DMS 273 treated with DMSO at 0.1 percent for 48 hours (cell line): ENCODE data around the gene FAXDC2.
"Not testable (repeated sequence)": the region's sequence is repeated elsewhere in the genome, so short reads cannot be mapped to it uniquely, and the experiment has no call there.

ENCODE experiments used
- DNase-seq: peaks from one replicate; lab custom pipeline; 2025; lab: John Stamatoyannopoulos, UW

Gene FAXDC2

DNA sequence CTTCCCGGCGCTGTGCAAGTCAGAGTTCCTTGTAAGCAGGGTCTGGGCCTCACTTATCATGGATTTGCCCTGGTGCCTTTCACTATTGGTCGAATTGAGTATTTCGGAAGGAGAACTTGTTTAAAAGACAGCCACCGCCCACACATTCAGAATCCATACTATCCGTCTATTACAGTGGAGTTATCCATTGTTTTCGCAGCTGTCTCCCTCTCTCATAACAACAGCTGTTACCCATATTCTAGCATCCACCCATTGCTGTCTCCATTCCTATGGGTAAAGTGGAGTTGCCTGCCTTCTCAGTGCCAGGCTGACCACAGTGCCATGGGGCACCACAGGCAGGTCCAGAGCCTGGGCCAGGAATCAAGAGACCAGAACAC lies 20.2 kb downstream of the FAXDC2 start:
- no peak for DNase-seq

DNA sequence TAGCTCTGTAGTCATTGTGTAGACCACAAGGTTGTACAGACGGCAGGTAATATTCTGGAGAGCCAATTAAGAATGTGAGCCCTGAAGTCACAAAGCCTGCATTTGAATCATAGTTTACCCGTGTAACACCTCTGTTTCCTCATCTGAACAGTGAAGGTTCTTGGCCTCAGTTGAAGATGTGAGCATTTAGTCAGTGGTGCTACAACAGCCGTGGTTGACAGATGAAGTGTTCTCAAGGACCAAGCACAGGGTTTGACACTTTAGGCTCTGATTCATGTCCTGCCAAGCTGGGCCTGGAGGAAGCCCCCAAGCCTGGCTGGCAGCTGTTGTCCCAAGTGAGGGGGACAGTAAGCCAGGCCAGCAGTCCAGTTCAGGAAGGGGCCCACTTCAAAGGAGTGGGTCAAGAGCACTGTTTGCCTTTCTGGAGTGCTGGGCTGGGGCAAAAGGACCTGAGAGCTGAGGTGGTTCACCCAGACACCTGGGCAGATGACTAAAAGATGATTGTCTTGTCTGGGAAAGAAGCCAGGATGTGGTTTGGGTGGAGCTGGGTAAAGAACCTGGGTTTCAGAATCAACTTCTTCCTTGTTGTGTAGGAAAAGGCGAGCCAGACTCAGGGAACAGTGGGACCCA lies 20.7 kb downstream of the FAXDC2 start:
- no peak for DNase-seq

DNA sequence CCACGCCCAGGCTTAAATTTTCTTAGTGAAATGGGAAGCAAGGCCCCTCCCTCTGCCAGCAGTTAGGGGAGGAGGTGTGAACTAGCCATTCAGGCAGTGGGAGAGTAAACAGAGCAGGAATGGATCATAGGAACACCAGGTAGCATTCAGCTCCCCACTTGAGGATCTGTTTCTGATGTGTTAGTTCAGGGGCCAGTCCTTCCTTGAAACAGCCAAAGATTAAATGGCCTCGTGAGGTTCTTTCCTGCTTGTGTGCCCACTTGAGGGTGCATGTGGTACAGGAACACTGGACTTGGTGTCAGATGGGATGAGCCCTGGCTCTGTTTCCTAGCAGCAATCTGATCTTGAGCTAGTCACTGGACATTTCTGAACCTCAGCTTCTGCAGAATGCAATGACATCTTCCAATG lies 21.2 kb downstream of the FAXDC2 start:
- no peak for DNase-seq

DNA sequence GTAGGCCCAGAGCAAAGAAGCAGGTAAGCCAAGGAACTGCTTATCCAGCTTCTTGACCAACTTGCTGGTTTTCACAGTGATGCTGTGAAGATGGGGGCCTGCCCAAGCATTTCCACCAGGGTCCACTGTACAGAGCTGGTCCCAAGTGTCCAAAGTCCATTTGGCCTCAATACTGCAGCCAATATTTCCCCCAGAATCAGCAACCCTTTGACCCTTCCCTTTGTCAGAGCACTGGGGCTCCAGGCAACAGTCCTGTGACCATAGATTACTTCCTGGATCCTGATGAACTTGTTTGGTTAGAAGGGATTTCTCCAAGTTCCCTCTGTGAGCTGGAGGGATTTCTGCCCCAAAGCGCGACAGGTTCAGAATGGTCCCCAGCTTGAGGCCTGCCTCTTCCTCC lies 26.3 kb downstream of the FAXDC2 start:
- no peak for DNase-seq

GRCh38 chr5:154823605-154824004 lies 26.8 kb downstream of the FAXDC2 start:
- no peak for DNase-seq

GRCh38 chr5:154822896-154823295 lies 27.5 kb downstream of the FAXDC2 start:
- not testable (repeated sequence) for DNase-seq

GRCh38 chr5:154820383-154820782 lies 30.0 kb downstream of the FAXDC2 start:
- no peak for DNase-seq

DNA sequence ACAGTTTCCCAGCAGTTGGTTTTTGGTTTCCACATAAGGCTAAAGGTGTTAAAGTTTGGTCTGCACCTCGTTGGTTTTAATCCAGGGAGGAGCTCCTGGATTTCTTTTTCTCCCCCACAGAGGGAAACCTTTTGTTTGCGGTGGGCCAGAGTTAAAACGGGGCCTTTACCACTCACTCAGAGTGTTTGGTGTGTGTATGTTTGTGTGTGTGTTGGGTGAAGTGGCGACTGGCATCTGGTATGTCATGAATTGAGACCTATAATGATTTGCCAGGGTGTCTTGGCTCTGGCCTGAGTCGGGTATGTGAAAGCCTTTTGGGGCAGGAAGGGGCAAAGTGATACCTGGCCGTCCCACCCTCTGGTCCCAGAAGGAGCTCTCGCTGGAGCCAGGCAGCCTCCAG lies 30.9 kb downstream of the FAXDC2 start:
- DNase-seq, result no peak

GRCh38 chr5:154818471-154819116 lies 31.8 kb downstream of the FAXDC2 start:
- DNase-seq, result no peak

- no peak for DNase-seq
These were observed 32.6 kb downstream of the FAXDC2 start for GRCh38 chr5:154817815-154818214.

DNA sequence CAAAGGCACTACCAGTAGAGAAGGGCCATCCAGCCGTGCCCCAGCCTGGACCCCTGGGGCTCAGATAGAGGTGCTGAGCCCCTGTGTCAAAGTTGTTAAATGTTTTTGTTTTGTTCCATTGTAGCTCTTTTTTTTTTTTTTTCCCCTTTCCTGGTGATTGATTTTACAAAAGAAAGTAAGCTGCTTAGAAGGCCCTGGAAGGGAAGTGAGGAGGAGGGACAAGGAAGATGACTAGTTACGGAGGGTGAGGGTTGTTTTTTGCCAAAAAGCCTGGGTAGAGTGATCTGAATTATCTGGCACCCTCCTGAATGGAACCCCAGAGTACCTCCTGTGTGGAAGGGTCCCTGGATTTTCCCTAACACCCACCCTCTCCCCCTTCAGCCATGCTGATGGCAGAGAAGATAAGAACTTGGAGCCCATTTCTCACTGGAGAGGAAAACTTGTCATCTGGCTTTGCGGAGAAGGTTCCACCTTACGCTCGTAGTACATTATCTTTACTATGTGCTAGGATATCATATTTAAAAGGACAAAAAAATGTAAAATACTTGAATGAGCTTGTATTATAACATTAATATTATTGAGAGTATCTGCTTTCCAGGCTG lies 33.4 kb downstream of the FAXDC2 start:
- DNase-seq, result no peak

- no peak for DNase-seq
These were observed 34.6 kb downstream of the FAXDC2 start for GRCh38 chr5:154815684-154816247.

DNA sequence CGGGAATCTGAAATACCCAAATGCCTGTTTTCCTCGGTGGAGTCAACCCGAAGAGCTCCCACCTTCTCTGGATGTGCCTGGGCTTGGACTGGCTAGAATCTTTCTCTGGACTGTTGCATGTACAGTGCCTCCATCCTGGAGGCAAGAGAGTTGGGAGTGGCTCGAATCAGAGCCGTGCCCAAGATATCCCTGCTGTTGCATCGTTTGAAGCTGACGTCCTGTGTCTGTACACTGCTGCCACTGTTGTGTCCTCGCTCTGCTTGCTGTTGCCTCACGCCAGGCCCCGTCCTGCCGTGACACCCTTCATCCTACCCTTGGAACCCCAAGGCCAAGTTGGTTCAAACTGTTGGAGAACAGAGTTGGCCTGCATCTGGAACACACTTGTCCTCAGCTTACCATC lies 35.4 kb downstream of the FAXDC2 start:
- no peak for DNase-seq

DNA sequence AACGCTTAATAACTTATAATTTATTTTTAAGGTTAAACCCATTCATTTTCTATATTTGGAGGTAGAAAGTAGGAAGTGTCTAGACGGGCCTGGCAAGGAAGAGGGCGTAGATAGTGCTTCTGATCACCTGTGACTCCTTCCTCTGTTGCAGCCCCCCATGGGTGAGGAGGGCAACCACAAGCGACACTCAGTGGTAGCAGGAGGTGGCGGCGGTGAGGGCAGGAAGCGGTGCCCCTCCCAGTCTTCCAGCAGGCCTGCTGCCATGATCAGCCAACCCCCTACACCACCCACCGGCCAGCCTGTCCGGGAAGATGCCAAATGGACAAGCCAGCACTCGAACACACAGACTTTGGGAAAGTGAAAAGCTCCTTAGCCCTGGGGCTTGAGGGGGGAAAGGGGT lies 36.7 kb downstream of the FAXDC2 start:
- DNase-seq, result no peak

DNA sequence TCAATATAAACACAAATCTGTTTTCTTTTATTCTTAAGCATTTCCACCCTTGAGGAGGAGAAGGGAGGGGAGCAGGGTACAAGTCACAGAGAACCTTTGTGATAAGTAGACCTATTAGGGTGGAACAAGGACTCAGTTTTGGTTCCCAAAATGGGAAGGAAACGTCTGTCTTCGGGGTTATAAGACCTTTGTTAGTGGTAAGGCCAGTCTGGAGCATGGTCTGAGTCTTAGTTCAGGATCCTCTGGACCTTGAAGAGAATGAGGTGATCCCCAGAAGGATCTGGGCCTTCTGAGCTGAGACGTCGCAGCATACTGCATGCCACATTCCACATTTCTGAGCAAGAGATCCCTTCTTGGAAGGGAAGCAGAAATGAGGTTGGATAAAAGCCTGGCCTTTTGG lies 37.2 kb downstream of the FAXDC2 start:
- no peak for DNase-seq

- DNase-seq, result no peak
These were observed 38.5 kb downstream of the FAXDC2 start for GRCh38 chr5:154811653-154812465.

DNA sequence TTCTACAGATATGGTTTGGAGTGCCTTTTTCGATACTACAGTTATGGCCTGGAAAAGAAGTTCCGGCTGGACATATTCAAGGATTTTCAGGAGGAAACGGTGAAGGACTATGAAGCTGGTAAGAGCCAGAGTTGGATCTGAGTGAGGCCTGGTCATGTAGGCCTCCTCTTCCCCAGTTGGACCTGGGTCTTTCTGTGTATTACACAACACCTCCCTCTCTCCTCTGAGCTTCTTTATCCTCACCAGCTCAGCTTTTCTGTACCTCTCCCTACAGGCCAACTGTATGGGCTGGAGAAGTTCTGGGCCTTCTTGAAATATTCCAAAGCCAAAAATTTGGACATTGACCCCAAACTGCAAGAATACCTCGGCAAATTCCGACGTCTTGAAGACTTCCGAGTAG lies 39.2 kb downstream of the FAXDC2 start:
- DNase-seq, result no peak

DNA sequence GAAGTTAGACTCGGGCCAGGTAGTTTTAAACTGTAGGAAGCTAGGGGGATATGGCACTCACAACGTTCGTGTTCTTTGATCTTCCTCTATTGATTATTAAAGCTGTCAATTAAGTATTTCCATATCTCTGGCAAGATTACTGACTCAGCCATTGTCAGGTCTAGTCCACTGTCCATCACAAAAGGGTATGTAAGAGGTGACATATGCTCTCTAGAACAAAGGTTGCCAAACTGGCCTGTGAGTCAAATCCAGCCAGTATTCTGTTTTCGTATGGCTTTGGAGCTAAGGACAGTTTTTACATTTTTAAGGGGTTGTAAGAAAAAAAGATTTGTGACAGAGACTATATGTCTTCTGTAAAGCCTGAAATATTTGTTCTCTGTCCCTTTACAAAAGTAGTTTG lies 44.2 kb downstream of the FAXDC2 start:
- no peak for DNase-seq

DNA sequence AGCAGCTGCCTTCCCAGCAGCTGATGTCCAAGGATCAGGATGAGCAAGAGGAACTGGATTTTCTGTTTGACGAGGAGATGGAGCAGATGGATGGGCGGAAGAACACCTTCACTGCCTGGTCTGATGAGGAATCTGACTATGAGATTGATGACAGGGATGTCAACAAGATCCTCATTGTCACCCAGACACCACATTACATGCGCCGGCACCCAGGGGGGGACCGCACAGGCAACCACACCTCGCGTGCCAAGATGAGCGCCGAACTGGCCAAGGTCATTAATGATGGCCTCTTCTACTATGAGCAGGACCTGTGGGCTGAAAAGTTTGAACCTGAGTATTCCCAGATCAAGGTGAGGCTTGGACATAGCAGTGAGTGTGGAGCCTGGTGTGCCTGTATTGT lies 48.4 kb downstream of the FAXDC2 start:
- no peak for DNase-seq

DNA sequence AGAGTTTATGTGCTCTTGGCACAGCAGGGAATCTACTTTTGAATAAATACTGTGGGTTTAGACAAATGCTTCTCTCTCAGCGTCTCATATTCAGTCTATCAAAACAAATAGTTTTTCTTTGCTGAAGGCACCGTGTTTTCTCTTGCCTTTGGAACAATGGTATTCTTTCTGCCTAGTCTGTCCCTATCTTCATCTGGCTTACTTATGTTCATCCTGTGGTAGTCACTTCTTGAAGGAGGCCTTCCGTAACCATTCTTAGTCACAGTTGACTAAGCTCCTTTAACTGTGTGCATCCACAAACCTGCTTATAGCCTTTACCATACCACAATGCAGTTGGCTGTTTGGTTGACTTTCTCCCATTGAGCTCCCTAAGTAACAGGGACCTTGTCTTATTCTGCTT lies 49.3 kb downstream of the FAXDC2 start:
- DNase-seq, result no peak

DNA sequence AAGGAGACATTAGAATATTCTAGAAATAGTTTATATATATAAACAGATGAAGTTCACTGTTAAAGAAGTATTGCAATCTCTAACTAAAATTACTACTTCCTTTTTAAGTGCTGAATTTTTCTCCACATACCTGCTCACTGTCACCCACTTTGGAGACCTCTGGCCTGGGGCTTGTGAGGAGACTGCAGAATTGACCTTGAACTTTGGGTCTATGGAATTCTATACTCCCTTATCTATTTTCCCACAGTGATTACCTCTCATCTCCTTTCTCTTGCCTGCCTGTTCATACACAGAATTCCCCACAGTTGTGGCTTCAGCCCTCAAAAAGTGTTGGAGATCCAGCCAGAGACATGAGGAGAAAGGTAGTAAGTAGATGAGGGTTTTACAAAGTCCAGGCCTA lies 49.8 kb downstream of the FAXDC2 start:
- no peak for DNase-seq

DNA sequence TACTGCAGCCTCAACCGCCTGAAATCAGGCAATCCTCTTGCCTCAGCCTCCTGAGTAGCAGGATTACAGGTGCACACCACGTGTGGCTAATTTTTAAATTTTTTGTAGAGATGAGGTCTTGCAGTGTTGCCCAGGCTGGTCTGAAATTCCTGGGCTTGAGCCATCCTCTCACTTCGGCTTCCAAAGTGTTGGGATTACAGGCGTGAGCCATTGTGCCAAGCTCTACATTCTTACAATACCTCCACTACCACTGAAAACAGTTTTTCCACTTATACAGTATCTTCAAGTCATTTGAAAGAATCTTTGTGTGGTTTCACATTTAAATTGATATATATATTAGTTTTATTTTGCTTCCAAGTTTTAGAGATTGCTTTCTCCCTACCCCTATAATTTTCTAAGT lies 52.6 kb downstream of the FAXDC2 start:
- no peak for DNase-seq

GRCh38 chr5:154795235-154795596 lies 55.2 kb downstream of the FAXDC2 start:
- no peak for DNase-seq
